ENCODE data around the gene IFT122. TPM values are rescaled to one million over a fixed set of nuclear protein-coding genes. Genes with fewer than 3 reads are reported as not detected.
"Not testable (repeated sequence)": the region's sequence is repeated elsewhere in the genome, so short reads cannot be mapped to it uniquely, and the experiment has no call there.

Gene IFT122
- total and polyA plus RNA-seq, 8 donors, result 9.9 to 163 (median 19.6) TPM

DNA sequence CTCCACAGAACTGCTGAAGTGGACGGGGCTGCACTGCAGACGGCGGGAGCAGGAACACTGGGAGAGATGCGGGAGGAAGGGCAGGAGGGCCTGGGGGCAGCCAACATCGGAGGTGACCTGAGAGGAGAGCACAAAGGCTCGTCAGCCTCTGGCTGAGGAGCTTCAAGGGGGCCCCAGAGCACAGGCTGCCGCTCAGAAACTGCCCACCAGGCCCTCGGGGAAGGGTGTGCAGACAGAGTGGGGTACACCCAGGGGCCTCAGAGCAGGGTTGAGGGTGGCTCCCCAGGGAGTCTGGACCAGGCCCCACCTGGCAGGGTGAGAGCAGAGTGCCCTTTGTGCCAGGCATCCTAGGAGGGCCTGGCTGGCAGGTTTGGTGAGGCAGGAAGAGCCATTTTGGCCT lies 73.7 kb downstream of the IFT122 start:
- 87 to 95% (median 93%) methylated on average over 8 of the region's 8 CpGs for WGBS, 5 donors
- no peak for TF ChIP-seq EP300 (IDR thresholded peaks at IDR 0.05)
- TF ChIP-seq, protein P1, sequence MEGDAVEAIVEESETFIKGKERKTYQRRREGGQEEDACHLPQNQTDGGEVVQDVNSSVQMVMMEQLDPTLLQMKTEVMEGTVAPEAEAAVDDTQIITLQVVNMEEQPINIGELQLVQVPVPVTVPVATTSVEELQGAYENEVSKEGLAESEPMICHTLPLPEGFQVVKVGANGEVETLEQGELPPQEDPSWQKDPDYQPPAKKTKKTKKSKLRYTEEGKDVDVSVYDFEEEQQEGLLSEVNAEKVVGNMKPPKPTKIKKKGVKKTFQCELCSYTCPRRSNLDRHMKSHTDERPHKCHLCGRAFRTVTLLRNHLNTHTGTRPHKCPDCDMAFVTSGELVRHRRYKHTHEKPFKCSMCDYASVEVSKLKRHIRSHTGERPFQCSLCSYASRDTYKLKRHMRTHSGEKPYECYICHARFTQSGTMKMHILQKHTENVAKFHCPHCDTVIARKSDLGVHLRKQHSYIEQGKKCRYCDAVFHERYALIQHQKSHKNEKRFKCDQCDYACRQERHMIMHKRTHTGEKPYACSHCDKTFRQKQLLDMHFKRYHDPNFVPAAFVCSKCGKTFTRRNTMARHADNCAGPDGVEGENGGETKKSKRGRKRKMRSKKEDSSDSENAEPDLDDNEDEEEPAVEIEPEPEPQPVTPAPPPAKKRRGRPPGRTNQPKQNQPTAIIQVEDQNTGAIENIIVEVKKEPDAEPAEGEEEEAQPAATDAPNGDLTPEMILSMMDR (IDR thresholded peaks at IDR 0.05), result no peak
- TF ChIP-seq POLR2AphosphoS5 (IDR thresholded peaks at IDR 0.05), result no peak
- TF ChIP-seq POLR2A (IDR thresholded peaks at IDR 0.05), result no peak
- no peaks in the 10 kb centered on the region for H3K4me1 ChIP-seq
- no peak overlapping the region for H3K4me3 ChIP-seq
- no peak for DNase-seq
- H3K9me3 ChIP-seq, result no peaks in the 10 kb centered on the region
- H3K27ac ChIP-seq, result no peak overlapping the region
- peaks cover 14 to 95% (median 87%) of the 10 kb centered on the region in 4 donors for H3K36me3 ChIP-seq
- no peaks in the 10 kb centered on the region for H3K27me3 ChIP-seq
- intact Hi-C loops (cut with DNase I; ENCODE audit: low total_unique reads), result no loop called here

DNA sequence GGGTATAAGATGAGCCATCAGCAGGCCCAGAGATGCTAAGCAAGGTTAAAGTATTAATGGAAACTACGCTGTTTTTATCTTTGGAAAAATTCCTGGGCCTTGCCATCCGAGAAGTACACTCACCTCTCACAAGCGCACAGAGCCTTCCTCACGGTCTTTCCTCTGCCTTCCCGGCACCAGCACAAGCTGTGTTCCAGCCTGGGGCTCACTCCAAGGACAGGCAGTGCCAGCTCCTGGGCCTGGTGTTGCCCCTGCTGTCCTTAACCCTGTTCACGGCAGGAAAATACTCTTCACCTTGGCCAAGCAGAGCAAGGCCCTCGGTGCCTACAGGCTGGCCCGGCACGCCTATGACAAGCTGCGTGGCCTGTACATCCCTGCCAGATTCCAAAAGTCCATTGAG lies 74.1 kb downstream of the IFT122 start:
- intact Hi-C loops (cut with DNase I; ENCODE audit: low total_unique reads), result no loop called here
- WGBS, 5 donors, result 72 to 97% (median 93%) methylated on average over 6 to 10 of the region's 10 CpGs
- Histone ChIP-seq H3K4me1 (no peaks in the 10 kb centered on the region), H3K9me3 (no peaks in the 10 kb centered on the region), H3K27ac (no peak overlapping the region), H3K27me3 (no peaks in the 10 kb centered on the region), H3K4me3 (no peak overlapping the region), H3K36me3 (peaks cover 15 to 98% (median 87%) of the 10 kb centered on the region in 4 donors)
- DNase-seq, result no peak
- TF ChIP-seq POLR2AphosphoS5 (IDR thresholded peaks at IDR 0.05) (no peak), POLR2A (IDR thresholded peaks at IDR 0.05) (no peak), EP300 (IDR thresholded peaks at IDR 0.05) (no peak)
- TF ChIP-seq, protein P1 (IDR thresholded peaks at IDR 0.05), result no peak

DNA sequence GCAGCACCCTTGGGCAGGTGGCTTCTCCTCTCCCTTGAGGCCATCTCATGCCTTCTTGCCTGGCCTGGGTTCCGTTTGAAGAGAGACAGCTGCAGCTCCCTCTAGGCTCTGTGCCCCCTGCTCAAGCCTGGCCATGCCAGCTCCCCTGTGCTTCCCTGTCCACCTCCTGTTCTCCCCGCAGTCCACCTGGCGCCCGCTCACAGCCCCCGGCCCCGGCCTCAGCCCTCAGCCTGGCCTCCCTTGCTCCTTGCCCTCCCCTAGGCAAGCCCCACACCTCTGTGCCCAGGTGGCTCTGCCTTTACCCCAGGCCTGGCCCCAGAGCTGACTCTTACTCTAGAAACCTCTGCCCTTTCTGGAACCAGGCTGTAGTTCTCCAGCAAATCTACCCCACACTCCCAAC lies 74.5 kb downstream of the IFT122 start:
- no peaks in the 10 kb centered on the region for H3K4me1 ChIP-seq
- no peaks in the 10 kb centered on the region for H3K27me3 ChIP-seq
- no peak overlapping the region for H3K4me3 ChIP-seq
- TF ChIP-seq POLR2A (IDR thresholded peaks at IDR 0.05), result no peak
- TF ChIP-seq POLR2AphosphoS5 (IDR thresholded peaks at IDR 0.05), result no peak
- TF ChIP-seq EP300 (IDR thresholded peaks at IDR 0.05), result no peak
- TF ChIP-seq, protein P1 (IDR thresholded peaks at IDR 0.05), result no peak
- peaks cover 16 to 98% (median 87%) of the 10 kb centered on the region in 4 donors for H3K36me3 ChIP-seq
- 91 to 97% (median 94%) methylated on average over 6 of the region's 6 CpGs for WGBS, 5 donors
- DNase-seq, result no peak
- H3K9me3 ChIP-seq, result no peaks in the 10 kb centered on the region
- intact Hi-C loops (cut with DNase I; ENCODE audit: low total_unique reads), result no loop called here
- no peak overlapping the region for H3K27ac ChIP-seq

DNA sequence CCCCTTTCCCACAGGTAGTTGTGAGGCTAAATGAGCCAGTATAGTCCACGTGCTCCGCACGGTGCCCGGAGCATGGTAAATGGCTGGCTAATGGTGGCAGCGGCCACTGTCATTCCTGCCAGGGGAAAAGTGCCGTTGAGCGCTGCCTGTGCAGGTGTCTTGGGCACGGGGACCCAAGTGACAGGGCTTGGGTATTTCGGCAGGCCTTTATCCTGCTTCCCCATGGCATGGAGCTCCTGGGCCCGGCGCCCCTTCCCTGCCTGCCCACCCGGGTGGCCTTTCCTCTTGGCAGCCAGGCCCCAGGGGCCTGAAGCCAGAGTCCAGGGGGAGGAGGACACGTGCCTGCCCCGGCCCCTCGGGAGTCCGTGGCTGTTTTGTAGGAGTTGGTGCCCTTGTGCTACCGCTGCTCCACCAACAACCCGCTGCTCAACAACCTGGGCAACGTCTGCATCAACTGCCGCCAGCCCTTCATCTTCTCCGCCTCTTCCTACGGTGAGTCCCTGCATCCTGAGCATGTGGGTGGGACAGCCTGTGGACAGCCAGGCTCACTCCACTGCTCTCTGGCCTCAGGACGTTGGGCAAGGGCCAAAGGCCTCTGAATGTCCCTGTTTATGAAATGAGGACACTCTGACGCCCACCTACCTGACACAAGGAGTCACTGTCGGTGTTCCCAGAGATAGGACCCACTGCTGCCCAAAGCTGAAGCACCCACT lies 75.2 kb downstream of the IFT122 start:
- H3K27me3 ChIP-seq; H3K27ac ChIP-seq; H3K9me3 ChIP-seq; H3K4me3 ChIP-seq; intact Hi-C loops (cut with DNase I; ENCODE audit: low total_unique reads); DNase-seq; H3K4me1 ChIP-seq: not testable (repeated sequence)
- H3K36me3 ChIP-seq, result peaks cover 19 to 98% (median 87%) of the 10 kb centered on the region in 4 donors
- WGBS, 5 donors, result 90 to 94% (median 94%) methylated on average over 9 to 21 of the region's 25 CpGs

DNA sequence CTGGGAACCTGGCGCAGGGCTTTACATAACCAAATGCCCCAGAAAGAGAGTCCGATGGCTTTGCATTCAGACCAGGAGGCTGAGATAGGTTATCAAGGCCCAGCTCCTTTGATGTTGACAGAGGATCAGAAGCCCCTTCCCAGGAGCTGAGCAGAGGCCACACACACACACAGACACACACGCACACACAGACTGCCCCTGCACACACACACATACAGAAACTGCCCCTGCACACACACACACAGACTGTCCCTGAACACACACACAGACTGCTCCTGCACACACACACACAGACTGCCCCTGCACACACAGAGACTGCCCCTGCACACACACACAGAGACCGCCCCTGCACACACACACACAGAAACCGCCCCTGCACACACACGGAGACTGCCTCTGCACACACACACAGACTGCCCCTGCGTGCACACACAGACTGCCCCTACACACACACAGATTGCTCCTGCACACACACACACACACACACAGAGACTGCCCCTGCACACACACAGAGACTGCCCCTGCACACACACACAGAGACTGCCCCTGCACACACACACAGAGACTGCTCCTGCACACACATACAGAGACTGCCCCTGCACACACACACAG lies 75.9 kb downstream of the IFT122 start:
- DNase-seq; intact Hi-C loops (cut with DNase I; ENCODE audit: low total_unique reads): not testable (repeated sequence)

More for the DNA sequence above, 75.9 kb downstream of the IFT122 start:
- not testable (repeated sequence) for H3K4me1 ChIP-seq, H3K4me3 ChIP-seq, H3K27me3 ChIP-seq, H3K9me3 ChIP-seq, H3K27ac ChIP-seq
- H3K36me3 ChIP-seq, result peaks cover 19 to 92% (median 81%) of the 10 kb centered on the region in 4 donors
- 76 to 87% (median 85%) methylated on average over 5 to 7 of the region's 7 CpGs for WGBS, 5 donors
